Fibroblast of pulmonary artery (primary cell): ENCODE data around the gene CRYGB.

ENCODE experiments used
- DNase-seq: peaks from one replicate; pipeline ENCODE4 v3.0.0-alpha.2; 2010; ENCODE audit warnings: low read depth
- H3K4me3 ChIP-seq: replicated peaks from 2 replicates; pipeline ENCODE4 v1.5.1; 2011; ENCODE audit warnings: low read depth, mild to moderate bottlenecking, control low read depth, low read length, moderate library complexity
- CTCF ChIP-seq: IDR thresholded peaks from 2 replicates; pipeline ENCODE4 v1.5.1; 2011; ENCODE audit warnings: mild to moderate bottlenecking, control low read depth, low read length, inconsistent platforms; ENCODE audit errors: missing control alignments

CRYGB gene

GRCh38 chr2:208174144-208174543 lies 28.2 kb upstream of the CRYGB start:
- no peak for TF ChIP-seq CTCF
- no peak for DNase-seq
- no peak overlapping the region for H3K4me3 ChIP-seq

- no peak overlapping the region for H3K4me3 ChIP-seq
- TF ChIP-seq CTCF, result no peak
- DNase-seq, result no peak
Measured at GRCh38 chr2:208172125-208172524, 26.2 kb upstream of the CRYGB start.

- no peak for DNase-seq
- no peak overlapping the region for H3K4me3 ChIP-seq
- no peak for TF ChIP-seq CTCF
Measured at GRCh38 chr2:208164951-208165755, 19.2 kb upstream of the CRYGB start.

- DNase-seq, result no peak
- no peak for TF ChIP-seq CTCF
- no peak within 1 kb of the TSS for H3K4me3 ChIP-seq
Measured at GRCh38 chr2:208163489-208163888, 17.5 kb upstream of the CRYGB start, which contains the start of gene CRYGA. TSS of gene CRYGA (minus strand) at chr2:208163589. CDS start at chr2:208163556, 33 bp downstream.

GRCh38 chr2:208156439-208156838 lies 10.5 kb upstream of the CRYGB start:
- no peak for DNase-seq

GRCh38 chr2:208153156-208153555 lies 7.2 kb upstream of the CRYGB start:
- no peak overlapping the region for H3K4me3 ChIP-seq
- TF ChIP-seq CTCF, result no peak
- no peak for DNase-seq

More at GRCh38 chr2:208156439-208156838, 10.5 kb upstream of the CRYGB start:
- TF ChIP-seq CTCF, result no peak
- no peak overlapping the region for H3K4me3 ChIP-seq

GRCh38 chr2:208150956-208151355 lies 5.0 kb upstream of the CRYGB start:
- no peak for TF ChIP-seq CTCF
- no peak overlapping the region for H3K4me3 ChIP-seq
- no peak for DNase-seq
